Right atrium auricular region (tissue), 2 donors: Measurements from ENCODE around the gene EFNA3. TPM values are rescaled to one million over a fixed set of nuclear protein-coding genes. Genes with fewer than 3 reads are reported as not detected.
A peak's percentile ranks its signal among the peaks of the same experiment; 100 is the strongest.

ENCODE experiments used
- DNase-seq: peaks from one replicate; pipeline ENCODE4 v3.0.0-alpha.2; 2019; ENCODE audit warnings: low spot score
- H3K27ac ChIP-seq, 2 donors: fragments of 200-600 bp; sonication (generic); 1 replicate in 1 of 2; 2 replicates in 1 of 2; pipeline ENCODE4 v1.5.1; 2016 to 2019
- H3K27me3 ChIP-seq, 2 donors: fragments of 200-600 bp; sonication (generic); one replicate each; pipeline versions ENCODE4 v1.5.1 to v1.6.0; 2017 to 2019
- H3K36me3 ChIP-seq: fragments of 200-600 bp; sonication (generic); one replicate; pipeline ENCODE4 v1.5.1; 2016
- H3K4me1 ChIP-seq, 2 donors: fragments of 200-600 bp; sonication (generic); one replicate each; pipeline versions ENCODE4 v1.5.1 to v1.6.0; 2017 to 2019
- H3K4me3 ChIP-seq, 2 donors: fragments of 200-600 bp; sonication (generic); 1 replicate in 1 of 2; 2 replicates in 1 of 2; pipeline ENCODE4 v1.5.1; 2017 to 2019; ENCODE audit warnings: mild to moderate bottlenecking in 1 of 2, moderate library complexity in 1 of 2
- H3K9me3 ChIP-seq, 2 donors: fragments of 200-600 bp; sonication (generic); one replicate each; pipeline ENCODE4 v1.5.1; 2019
- total RNA-seq, 2 donors: library from RNA; depleted of rRNA; stranded (reverse); fragments of >200 nt; gene quantifications; one replicate each; pipeline ENCODE4 v1.1.0, GENCODE V29; 2016
- TF ChIP-seq, protein P1 (sequence below), 2 donors: fragments of 200-600 bp; sonication (generic); IDR thresholded peaks; one replicate each; pipeline ENCODE4 v1.5.1; 2019; ENCODE audit warnings: antibody characterized with exemption in 2 of 2

EFNA3 gene
- total RNA-seq, 2 donors from 2014 or later, result 3.2 TPM; not detected in 1

DNA sequence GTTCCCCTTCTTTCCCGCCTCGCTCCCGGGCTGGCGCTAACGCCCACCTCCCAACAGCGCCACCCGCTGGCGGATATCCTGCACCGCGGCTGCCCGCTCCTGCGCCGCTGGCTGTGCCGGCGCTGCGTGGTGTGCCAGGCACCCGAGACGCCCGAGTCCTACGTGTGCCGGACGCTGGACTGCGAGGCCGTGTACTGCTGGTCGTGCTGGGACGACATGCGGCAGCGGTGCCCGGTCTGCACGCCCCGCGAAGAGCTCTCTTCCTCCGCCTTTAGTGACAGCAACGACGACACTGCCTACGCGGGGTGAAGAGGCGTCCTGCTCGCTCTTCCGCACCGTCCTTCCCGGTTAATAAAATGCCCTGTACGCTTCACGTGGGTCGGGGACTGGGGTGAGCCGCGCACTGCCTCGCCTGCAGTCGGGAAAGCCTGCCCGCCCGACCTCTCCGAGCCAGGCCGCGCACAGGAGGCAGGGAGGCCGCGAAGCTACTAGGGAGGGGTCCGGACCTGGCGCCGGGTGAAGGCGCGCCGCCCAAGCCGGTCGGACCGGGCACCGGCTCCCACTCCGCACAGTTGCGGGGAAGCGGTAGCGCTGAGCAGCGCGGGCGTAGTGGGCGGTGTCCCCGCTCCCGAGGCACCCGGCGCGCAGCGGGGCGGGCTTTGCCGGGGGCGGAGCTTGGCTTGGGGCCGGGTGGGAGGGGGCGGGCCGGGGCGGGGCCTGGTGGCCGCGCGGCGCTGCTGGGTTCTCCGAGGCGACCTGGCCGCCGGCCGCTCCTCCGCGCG, 27.9 kb upstream of the EFNA3 start, which contains the start of gene ADAM15:
ADAM15 (plus strand) TSS at position 757 of the 782 bp plus-strand sequence. CDS start 71 bp downstream, outside the sequence.
- H3K36me3 ChIP-seq, result peaks cover 14% of the 10 kb centered on the region
- peak within 1 kb of the TSS; percentile 63 to 77 for H3K4me3 ChIP-seq
- DNase-seq, result peak; percentile 77
- TF ChIP-seq, protein P1, sequence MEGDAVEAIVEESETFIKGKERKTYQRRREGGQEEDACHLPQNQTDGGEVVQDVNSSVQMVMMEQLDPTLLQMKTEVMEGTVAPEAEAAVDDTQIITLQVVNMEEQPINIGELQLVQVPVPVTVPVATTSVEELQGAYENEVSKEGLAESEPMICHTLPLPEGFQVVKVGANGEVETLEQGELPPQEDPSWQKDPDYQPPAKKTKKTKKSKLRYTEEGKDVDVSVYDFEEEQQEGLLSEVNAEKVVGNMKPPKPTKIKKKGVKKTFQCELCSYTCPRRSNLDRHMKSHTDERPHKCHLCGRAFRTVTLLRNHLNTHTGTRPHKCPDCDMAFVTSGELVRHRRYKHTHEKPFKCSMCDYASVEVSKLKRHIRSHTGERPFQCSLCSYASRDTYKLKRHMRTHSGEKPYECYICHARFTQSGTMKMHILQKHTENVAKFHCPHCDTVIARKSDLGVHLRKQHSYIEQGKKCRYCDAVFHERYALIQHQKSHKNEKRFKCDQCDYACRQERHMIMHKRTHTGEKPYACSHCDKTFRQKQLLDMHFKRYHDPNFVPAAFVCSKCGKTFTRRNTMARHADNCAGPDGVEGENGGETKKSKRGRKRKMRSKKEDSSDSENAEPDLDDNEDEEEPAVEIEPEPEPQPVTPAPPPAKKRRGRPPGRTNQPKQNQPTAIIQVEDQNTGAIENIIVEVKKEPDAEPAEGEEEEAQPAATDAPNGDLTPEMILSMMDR (IDR thresholded peaks at IDR 0.05), result peak; percentile 88 to 96
- H3K9me3 ChIP-seq, result no peaks in the 10 kb centered on the region
- H3K4me1 ChIP-seq, result peaks cover 0 to 37% of the 10 kb centered on the region in 2 donors
- peak within 1 kb of the TSS; percentile 91 to 98 for H3K27ac ChIP-seq
- no peaks in the 10 kb centered on the region for H3K27me3 ChIP-seq

DNA sequence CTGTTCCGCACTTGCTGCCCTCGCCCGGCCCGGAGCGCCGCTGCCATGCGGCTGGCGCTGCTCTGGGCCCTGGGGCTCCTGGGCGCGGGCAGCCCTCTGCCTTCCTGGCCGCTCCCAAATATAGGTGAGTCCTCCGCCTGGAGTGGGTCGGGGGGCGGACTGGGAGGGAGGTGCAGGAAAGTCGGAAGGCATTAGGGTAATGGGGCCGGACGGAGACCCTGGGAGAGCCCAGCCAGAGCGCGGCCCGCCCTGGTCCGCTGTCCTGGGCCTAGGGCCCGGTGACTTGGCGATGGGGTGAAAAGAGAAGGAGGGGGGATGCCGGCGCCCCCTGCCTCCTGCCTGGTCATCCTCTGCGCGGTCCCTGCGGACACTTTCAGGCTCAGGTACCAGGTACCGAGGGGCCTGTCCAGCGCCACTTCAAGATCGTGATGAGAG, 27.3 kb upstream of the EFNA3 start:
- DNase-seq, result no peak
- no peaks in the 10 kb centered on the region for H3K9me3 ChIP-seq
- H3K4me1 ChIP-seq, result peaks cover 0 to 37% of the 10 kb centered on the region in 2 donors
- TF ChIP-seq, protein P1 (IDR thresholded peaks at IDR 0.05), result no peak
- H3K4me3 ChIP-seq, result peak overlapping the region; percentile 63 to 77
- H3K27ac ChIP-seq, result peak overlapping the region; percentile 91 to 98
- no peaks in the 10 kb centered on the region for H3K27me3 ChIP-seq
- peaks cover 20% of the 10 kb centered on the region for H3K36me3 ChIP-seq

DNA sequence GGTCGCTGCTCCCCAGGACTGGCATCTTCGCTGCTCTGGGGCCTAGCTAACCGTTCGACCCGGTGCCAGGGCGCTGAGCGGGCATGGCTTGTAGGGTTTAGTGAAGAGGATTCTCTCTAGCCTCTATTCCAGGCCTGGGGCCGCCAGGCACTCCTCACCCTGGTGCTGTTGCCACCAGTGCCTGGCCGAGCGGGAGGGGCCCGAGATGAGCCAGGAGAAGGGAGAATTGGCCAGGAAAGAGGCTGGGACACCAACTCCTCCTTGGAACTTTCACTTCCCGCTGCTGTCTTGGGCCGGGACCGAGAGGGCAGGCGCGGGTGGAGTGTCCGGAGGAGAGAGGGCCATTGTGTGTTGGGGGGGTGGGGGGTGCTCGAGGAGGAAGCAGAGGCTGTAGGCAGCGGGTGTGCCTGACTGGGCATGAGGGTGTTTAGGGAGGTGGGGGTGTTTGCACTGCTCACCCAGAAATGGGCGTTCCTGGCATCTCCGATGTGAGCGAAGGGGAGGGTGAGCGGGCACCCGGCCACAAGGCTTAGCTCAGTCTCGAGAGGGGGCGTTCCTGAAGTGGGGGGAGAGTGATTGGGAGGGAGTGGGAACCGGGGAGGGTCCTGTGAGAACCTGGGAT, 26.7 kb upstream of the EFNA3 start:
- Histone ChIP-seq H3K4me3 (peak overlapping the region; percentile 63 to 77), H3K27ac (peak overlapping the region; percentile 91 to 98), H3K9me3 (no peaks in the 10 kb centered on the region), H3K36me3 (peaks cover 25% of the 10 kb centered on the region), H3K27me3 (no peaks in the 10 kb centered on the region), H3K4me1 (peaks cover 0 to 37% of the 10 kb centered on the region in 2 donors)
- TF ChIP-seq, protein P1 (IDR thresholded peaks at IDR 0.05), result no peak
- peak; percentile 75 for DNase-seq

DNA sequence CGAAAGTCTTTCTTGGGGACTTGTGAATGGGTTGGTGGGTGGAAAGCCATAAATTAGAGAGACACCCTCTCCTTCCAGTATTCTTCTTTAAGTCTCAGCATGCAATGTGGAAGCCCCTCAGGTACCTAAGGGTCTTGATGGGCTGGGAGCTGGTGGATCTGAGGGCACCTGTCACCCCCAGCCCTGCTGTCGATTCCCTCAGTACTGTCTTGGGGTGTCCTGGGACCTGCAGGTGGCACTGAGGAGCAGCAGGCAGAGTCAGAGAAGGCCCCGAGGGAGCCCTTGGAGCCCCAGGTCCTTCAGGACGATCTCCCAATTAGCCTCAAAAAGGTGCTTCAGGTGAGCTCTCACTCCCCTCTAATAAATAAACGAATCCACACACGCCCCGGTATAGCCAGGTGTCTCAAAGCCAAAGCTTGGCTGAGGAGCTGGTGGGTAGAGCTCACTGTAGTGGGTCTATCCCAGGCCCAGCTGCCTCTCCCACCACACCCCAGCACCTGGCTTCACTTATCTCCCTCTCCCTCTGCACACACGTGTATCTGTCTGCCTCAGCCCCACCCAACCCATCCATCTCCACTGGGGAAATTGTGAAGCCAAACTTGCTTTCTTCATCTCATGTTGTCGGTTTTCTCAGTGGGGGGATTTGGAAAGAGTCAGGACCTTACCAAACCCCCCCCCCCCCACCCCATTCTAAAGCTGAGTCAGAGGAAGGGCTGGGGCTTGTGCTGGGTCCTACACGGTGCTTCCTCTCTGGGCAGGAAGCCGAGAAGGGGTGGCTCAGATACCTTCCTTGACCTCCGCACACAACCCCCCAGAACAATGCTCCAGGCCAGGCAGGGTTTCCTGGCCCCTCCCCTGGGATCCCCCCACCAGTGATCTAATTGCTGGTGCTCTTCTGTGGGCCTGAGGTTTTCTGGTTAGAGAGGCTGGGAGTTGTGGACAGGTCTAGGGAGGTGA, 25.9 kb upstream of the EFNA3 start:
- H3K36me3 ChIP-seq, result peaks cover 33% of the 10 kb centered on the region
- peak overlapping the region; percentile 91 to 98 for H3K27ac ChIP-seq
- H3K27me3 ChIP-seq, result no peaks in the 10 kb centered on the region
- DNase-seq, result no peak
- no peaks in the 10 kb centered on the region for H3K9me3 ChIP-seq
- H3K4me1 ChIP-seq, result peaks cover 0 to 37% of the 10 kb centered on the region in 2 donors
- H3K4me3 ChIP-seq, result peak overlapping the region; percentile 63 to 77
- TF ChIP-seq, protein P1 (IDR thresholded peaks at IDR 0.05), result no peak

DNA sequence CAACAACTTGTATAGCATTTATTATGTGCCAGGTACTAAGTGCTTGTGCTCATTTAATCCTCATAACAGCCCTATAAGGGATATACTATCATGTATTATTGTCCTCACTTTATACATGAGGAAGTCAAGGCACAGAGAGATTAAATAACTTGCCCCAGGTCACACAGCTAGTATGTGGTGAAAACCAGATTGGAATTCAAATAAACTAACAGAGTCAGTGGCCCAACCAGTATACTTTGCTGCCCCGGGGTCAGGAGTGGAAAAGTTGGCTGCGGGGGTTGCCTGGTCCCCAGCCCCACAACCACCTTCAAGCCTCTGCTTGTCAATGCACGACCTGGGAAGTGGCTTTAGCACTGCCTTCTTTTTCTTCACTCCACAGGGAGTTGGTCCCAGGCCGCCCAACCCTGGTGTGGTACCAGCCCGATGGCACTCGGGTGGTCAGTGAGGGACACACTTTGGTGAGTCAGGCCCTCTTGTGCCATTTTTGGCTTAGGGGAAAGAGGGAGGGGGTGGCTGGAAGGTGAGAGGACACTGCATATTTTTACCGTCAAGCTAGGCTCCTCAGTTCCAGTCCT, 25.0 kb upstream of the EFNA3 start:
- Histone ChIP-seq H3K9me3 (no peaks in the 10 kb centered on the region), H3K4me1 (peaks cover 0 to 37% of the 10 kb centered on the region in 2 donors), H3K27me3 (no peaks in the 10 kb centered on the region), H3K27ac (no peak overlapping the region), H3K4me3 (peak overlapping the region in 1 of 2 donors; percentile 77), H3K36me3 (peaks cover 42% of the 10 kb centered on the region)
- no peak for DNase-seq
- TF ChIP-seq, protein P1 (IDR thresholded peaks at IDR 0.05), result no peak
